ENCODE measurements around the gene PRKG1. TPM values are rescaled to one million over a fixed set of nuclear protein-coding genes. Genes with fewer than 3 reads are reported as not detected.

The PRKG1 gene
- total RNA-seq, 5 donors from 2014 or later (not counting 1 experiment from before 2014, with no cell fraction given), result 0.03 to 0.26 (median 0.19) TPM; not detected in 1

DNA sequence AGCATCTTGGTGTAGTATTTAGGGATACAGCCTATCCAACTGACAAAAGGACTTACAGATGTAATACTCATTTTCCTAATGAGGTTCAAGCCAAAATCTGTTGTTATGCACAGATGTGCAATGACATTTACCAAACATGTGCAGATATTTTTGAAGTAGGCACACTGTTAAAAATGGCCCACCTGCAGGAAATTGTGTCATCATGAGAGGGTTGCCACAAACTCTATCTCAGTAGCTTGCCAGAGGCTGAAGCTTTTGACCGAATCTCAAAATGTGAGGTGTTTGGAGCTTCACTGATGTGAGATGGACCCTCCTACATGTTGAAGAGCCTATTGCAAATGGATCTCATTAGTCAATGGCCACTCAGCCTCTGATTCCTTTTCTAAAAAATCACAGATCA is 714.8 kb downstream of the PRKG1 start:
- no peak overlapping the region for H3K27ac ChIP-seq (ENCODE audit: low read length)
- H3K9me3 Mint-ChIP-seq, result peaks cover 17 to 23% (median 18%) of the 10 kb centered on the region in 3 donors
- no peaks in the 10 kb centered on the region for H3K36me3 Mint-ChIP-seq
- ChIA-PET CTCF (no interaction called here), POLR2A (no interaction called here)
- WGBS (ENCODE audit: insufficient coverage), result no CpG with 5 or more reads among the region's 1 CpG
- peaks cover 0 to 4% of the 10 kb centered on the region in 2 donors for H3K27me3 Mint-ChIP-seq
- no peaks in the 10 kb centered on the region for H3K4me1 Mint-ChIP-seq
- no peak overlapping the region for H3K27ac Mint-ChIP-seq
- no peaks in the 10 kb centered on the region for H3K9me3 ChIP-seq
- H3K4me1 ChIP-seq (ENCODE audit: control insufficient read depth in 1 of 2, extremely low read depth in 1 of 2, insufficient read depth in 2 of 2, low read length in 2 of 2), result no peaks in the 10 kb centered on the region
- no peaks in the 10 kb centered on the region for H3K36me3 ChIP-seq (ENCODE audit: control insufficient read depth in 2 of 2, extremely low read depth in 1 of 2, insufficient read depth in 1 of 2, low read length in 1 of 2)
- H3K4me3 ChIP-seq (ENCODE audit: control insufficient read depth in 1 of 2, extremely low read depth in 1 of 2, low read length in 1 of 2), result no peak overlapping the region
- no peaks in the 10 kb centered on the region for H3K27me3 ChIP-seq (replicated peaks in 1 of 2; ENCODE audit: control insufficient read depth in 2 of 2, extremely low read depth in 1 of 2, insufficient read depth in 2 of 2, low read length in 1 of 2)
- H3K4me3 Mint-ChIP-seq, result no peak overlapping the region
- DNase-seq (no peak), ATAC-seq (replicated peaks in 1 of 4) (no peak)

DNA sequence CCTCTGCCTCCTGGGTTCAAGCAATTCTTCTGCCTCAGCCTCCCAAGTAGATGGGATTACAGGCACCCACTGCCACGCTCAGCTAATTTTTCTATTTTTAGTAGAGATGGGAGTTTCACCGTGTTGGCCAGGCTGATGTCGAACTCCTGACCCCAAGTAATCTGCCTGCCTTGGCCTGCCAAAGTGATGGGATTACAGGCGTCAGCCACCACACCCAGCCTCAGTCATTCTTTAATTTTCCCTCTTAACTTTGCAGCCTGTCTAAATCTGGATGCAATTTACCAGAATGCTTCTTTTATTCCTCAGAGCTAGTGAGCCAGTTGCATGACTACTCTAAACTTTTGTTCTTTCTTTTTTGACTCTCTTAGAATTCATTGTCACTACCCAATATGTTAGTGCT is 715.6 kb downstream of the PRKG1 start:
- H3K27me3 ChIP-seq (replicated peaks in 1 of 2; ENCODE audit: control insufficient read depth in 2 of 2, extremely low read depth in 1 of 2, insufficient read depth in 2 of 2, low read length in 1 of 2), result no peaks in the 10 kb centered on the region
- H3K4me3 ChIP-seq (ENCODE audit: control insufficient read depth in 1 of 2, extremely low read depth in 1 of 2, low read length in 1 of 2), result no peak overlapping the region
- Mint-ChIP-seq H3K27ac (no peak overlapping the region), H3K9me3 (peaks cover 18 to 24% (median 19%) of the 10 kb centered on the region in 3 donors), H3K4me1 (no peaks in the 10 kb centered on the region), H3K36me3 (no peaks in the 10 kb centered on the region), H3K27me3 (peaks cover 0 to 4% of the 10 kb centered on the region in 2 donors), H3K4me3 (no peak overlapping the region)
- no peaks in the 10 kb centered on the region for H3K9me3 ChIP-seq
- H3K4me1 ChIP-seq (ENCODE audit: control insufficient read depth in 1 of 2, extremely low read depth in 1 of 2, insufficient read depth in 2 of 2, low read length in 2 of 2), result no peaks in the 10 kb centered on the region
- ChIA-PET CTCF (no interaction called here), POLR2A (no interaction called here)
- 100% methylated on average over 2 of the region's 4 CpGs for WGBS (ENCODE audit: insufficient coverage)
- no peak for DNase-seq
- no peak for ATAC-seq (replicated peaks in 1 of 4)
- no peak overlapping the region for H3K27ac ChIP-seq (ENCODE audit: low read length)
- H3K36me3 ChIP-seq (ENCODE audit: control insufficient read depth in 2 of 2, extremely low read depth in 1 of 2, insufficient read depth in 1 of 2, low read length in 1 of 2), result no peaks in the 10 kb centered on the region

DNA sequence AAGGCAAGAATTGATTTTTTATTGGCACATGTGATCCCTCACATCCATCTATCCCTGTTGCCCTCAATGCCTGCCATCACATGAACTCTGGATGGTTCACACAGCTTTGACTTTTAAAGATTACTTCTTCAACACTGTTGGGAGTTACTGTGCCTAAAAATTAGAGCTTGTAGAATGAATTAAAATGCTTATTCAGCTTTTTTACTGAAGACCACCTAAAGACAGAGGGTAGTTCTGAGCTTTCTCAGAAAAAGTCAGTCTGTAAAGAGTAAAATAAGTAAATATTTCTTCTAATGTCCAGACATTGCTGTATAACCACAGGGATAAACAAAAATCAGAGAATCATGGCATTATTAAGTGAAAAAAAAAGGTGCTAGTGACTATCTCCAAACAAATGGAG is 718.4 kb downstream of the PRKG1 start:
- H3K4me1 ChIP-seq (ENCODE audit: control insufficient read depth in 1 of 2, extremely low read depth in 1 of 2, insufficient read depth in 2 of 2, low read length in 2 of 2), result no peaks in the 10 kb centered on the region
- Mint-ChIP-seq H3K9me3 (peaks cover 18 to 24% (median 21%) of the 10 kb centered on the region in 3 donors), H3K4me1 (no peaks in the 10 kb centered on the region), H3K36me3 (no peaks in the 10 kb centered on the region), H3K4me3 (no peak overlapping the region), H3K27me3 (peaks cover 0 to 6% of the 10 kb centered on the region in 2 donors), H3K27ac (no peak overlapping the region)
- DNase-seq (no peak), ATAC-seq (replicated peaks in 1 of 4) (no peak)
- ChIA-PET CTCF (no interaction called here), POLR2A (no interaction called here)
- H3K27ac ChIP-seq (ENCODE audit: low read length), result no peak overlapping the region
- no peaks in the 10 kb centered on the region for H3K36me3 ChIP-seq (ENCODE audit: control insufficient read depth in 2 of 2, extremely low read depth in 1 of 2, insufficient read depth in 1 of 2, low read length in 1 of 2)
- no peaks in the 10 kb centered on the region for H3K27me3 ChIP-seq (replicated peaks in 1 of 2; ENCODE audit: control insufficient read depth in 2 of 2, extremely low read depth in 1 of 2, insufficient read depth in 2 of 2, low read length in 1 of 2)
- no peaks in the 10 kb centered on the region for H3K9me3 ChIP-seq
- H3K4me3 ChIP-seq (ENCODE audit: control insufficient read depth in 1 of 2, extremely low read depth in 1 of 2, low read length in 1 of 2), result no peak overlapping the region

DNA sequence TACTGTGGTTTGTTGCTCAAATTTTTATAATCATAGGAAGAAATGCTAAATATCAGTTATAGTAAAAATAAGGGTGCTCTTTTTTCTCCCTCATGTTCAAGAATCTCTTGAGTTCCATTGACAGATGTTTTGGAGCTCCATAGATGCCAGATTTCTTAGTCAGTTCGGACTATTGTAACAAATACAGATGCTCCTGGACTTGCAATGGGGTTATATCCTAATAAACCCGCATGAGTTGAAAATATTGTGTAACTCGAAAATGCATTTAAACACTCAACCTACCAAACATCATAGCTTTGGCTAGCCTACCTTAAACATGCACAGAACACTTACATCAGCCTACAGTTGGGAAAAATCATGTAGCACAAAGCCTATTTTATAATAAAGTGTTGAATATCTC is 725.8 kb downstream of the PRKG1 start:
- Mint-ChIP-seq H3K4me1 (no peaks in the 10 kb centered on the region), H3K4me3 (no peak overlapping the region), H3K36me3 (no peaks in the 10 kb centered on the region), H3K27me3 (peaks cover 0 to 16% of the 10 kb centered on the region in 2 donors), H3K27ac (no peak overlapping the region), H3K9me3 (no peaks in the 10 kb centered on the region)
- H3K9me3 ChIP-seq, result no peaks in the 10 kb centered on the region
- no peak overlapping the region for H3K4me3 ChIP-seq (ENCODE audit: control insufficient read depth in 1 of 2, extremely low read depth in 1 of 2, low read length in 1 of 2)
- H3K36me3 ChIP-seq (ENCODE audit: control insufficient read depth in 2 of 2, extremely low read depth in 1 of 2, insufficient read depth in 1 of 2, low read length in 1 of 2), result no peaks in the 10 kb centered on the region
- DNase-seq (no peak), ATAC-seq (replicated peaks in 1 of 4) (no peak)
- POLR2A ChIA-PET, result no interaction called here
- H3K27ac ChIP-seq (ENCODE audit: low read length), result no peak overlapping the region
- no peaks in the 10 kb centered on the region for H3K4me1 ChIP-seq (ENCODE audit: control insufficient read depth in 1 of 2, extremely low read depth in 1 of 2, insufficient read depth in 2 of 2, low read length in 2 of 2)
- no CpG with 5 or more reads among the region's 3 CpGs for WGBS (ENCODE audit: insufficient coverage)
- no peaks in the 10 kb centered on the region for H3K27me3 ChIP-seq (replicated peaks in 1 of 2; ENCODE audit: control insufficient read depth in 2 of 2, extremely low read depth in 1 of 2, insufficient read depth in 2 of 2, low read length in 1 of 2)
- CTCF ChIA-PET, result no interaction called here

DNA sequence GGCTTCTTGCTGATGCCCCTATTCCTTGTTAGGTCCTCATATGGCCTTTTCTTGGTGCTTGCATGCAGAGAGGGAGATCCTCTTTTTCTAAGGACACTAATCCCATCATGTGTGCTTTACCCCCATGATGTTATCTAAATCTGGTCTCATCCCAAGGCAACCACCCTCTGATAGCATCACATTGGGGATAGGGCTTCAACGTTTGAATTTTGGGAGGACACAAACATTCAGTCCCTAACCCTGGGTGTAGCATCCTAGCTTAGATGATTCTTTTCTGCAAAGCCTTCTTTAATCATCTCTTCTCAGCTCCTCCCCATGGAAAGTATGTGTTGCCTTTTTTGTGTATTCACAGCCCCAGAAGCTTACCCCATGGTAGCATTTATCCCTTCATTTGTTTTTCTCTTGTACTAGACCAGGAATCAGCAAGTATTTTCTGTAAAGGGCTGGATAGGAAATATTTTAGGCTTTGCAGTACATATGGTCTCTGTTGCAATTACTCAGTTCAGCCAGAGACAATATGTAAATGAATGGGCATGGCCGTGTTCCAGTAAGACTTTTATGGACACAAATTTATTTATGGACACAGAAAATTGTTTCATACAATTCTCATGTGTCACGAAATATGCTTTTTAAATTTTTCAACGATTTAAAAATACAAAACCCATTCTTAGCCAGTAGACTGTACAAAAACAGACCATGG is 726.6 kb downstream of the PRKG1 start:
- H3K36me3 ChIP-seq (ENCODE audit: control insufficient read depth in 2 of 2, extremely low read depth in 1 of 2, insufficient read depth in 1 of 2, low read length in 1 of 2), result no peaks in the 10 kb centered on the region
- ChIA-PET POLR2A (no interaction called here), CTCF (no interaction called here)
- Mint-ChIP-seq H3K27ac (no peak overlapping the region), H3K27me3 (peaks cover 0 to 16% of the 10 kb centered on the region in 2 donors), H3K36me3 (no peaks in the 10 kb centered on the region), H3K9me3 (no peaks in the 10 kb centered on the region), H3K4me1 (no peaks in the 10 kb centered on the region), H3K4me3 (no peak overlapping the region)
- no peak overlapping the region for H3K4me3 ChIP-seq (ENCODE audit: control insufficient read depth in 1 of 2, extremely low read depth in 1 of 2, low read length in 1 of 2)
- no peaks in the 10 kb centered on the region for H3K9me3 ChIP-seq
- no peak overlapping the region for H3K27ac ChIP-seq (ENCODE audit: low read length)
- DNase-seq (no peak), ATAC-seq (replicated peaks in 1 of 4) (no peak)
- H3K4me1 ChIP-seq (ENCODE audit: control insufficient read depth in 1 of 2, extremely low read depth in 1 of 2, insufficient read depth in 2 of 2, low read length in 2 of 2), result no peaks in the 10 kb centered on the region
- WGBS (ENCODE audit: insufficient coverage), result no CpG with 5 or more reads among the region's 4 CpGs
- no peaks in the 10 kb centered on the region for H3K27me3 ChIP-seq (replicated peaks in 1 of 2; ENCODE audit: control insufficient read depth in 2 of 2, extremely low read depth in 1 of 2, insufficient read depth in 2 of 2, low read length in 1 of 2)

DNA sequence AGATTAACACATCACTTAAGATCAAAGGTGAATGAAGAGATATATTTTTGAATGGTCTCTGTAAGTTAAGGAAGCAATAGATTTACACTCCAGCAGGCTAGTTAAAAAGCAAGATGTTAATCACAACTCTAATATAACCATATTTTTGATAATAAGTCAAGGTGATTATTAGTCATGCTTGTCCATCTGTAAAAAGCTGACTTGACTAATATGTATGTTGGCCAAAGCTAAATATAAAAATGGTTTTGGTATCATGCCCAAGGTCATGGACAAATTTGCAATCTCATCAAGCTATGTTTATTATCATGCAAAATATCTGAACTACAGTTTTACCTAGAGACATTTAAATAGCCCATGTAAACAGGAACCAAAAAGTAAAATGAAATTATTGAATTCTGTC is 727.7 kb downstream of the PRKG1 start:
- no peaks in the 10 kb centered on the region for H3K9me3 Mint-ChIP-seq
- Histone ChIP-seq H3K36me3 (ENCODE audit: control insufficient read depth in 2 of 2, extremely low read depth in 1 of 2, insufficient read depth in 1 of 2, low read length in 1 of 2) (no peaks in the 10 kb centered on the region), H3K4me1 (ENCODE audit: control insufficient read depth in 1 of 2, extremely low read depth in 1 of 2, insufficient read depth in 2 of 2, low read length in 2 of 2) (no peaks in the 10 kb centered on the region), H3K27me3 (replicated peaks in 1 of 2; ENCODE audit: control insufficient read depth in 2 of 2, extremely low read depth in 1 of 2, insufficient read depth in 2 of 2, low read length in 1 of 2) (no peaks in the 10 kb centered on the region), H3K4me3 (ENCODE audit: control insufficient read depth in 1 of 2, extremely low read depth in 1 of 2, low read length in 1 of 2) (no peak overlapping the region), H3K9me3 (no peaks in the 10 kb centered on the region), H3K27ac (ENCODE audit: low read length) (no peak overlapping the region)
- POLR2A ChIA-PET, result no interaction called here
- H3K27ac Mint-ChIP-seq, result no peak overlapping the region
- no peaks in the 10 kb centered on the region for H3K36me3 Mint-ChIP-seq
- no peak for ATAC-seq (replicated peaks in 1 of 4)
- peaks cover 0 to 20% of the 10 kb centered on the region in 2 donors for H3K27me3 Mint-ChIP-seq
- no peaks in the 10 kb centered on the region for H3K4me1 Mint-ChIP-seq
- H3K4me3 Mint-ChIP-seq, result no peak overlapping the region
- CTCF ChIA-PET, result no interaction called here
- DNase-seq, result no peak

DNA sequence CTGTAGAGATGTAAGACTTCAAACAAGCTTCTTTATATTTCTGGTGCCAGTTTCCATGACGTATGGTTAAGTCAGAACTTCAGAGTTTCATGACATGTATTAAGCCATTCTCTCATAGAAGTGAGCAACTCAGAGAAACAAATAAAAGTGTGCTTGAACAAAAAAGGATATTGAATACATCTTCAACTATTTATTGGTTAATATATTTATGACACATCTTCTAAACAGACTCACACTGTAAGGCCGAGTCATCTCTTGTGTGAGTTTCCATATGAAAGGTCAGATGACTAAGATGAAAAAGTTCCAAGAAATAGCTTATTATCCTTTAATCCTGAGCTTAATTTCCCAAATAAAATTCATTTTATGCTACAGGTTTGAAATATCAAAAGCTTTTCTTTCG is 730.6 kb downstream of the PRKG1 start:
- no peaks in the 10 kb centered on the region for H3K9me3 Mint-ChIP-seq
- ATAC-seq (replicated peaks in 1 of 4), result no peak

More for the DNA sequence above, 730.6 kb downstream of the PRKG1 start:
- POLR2A ChIA-PET, result no interaction called here
- CTCF ChIA-PET, result no interaction called here
- H3K4me1 ChIP-seq (ENCODE audit: control insufficient read depth in 1 of 2, extremely low read depth in 1 of 2, insufficient read depth in 2 of 2, low read length in 2 of 2), result no peaks in the 10 kb centered on the region
- no peak for DNase-seq
- no peaks in the 10 kb centered on the region for H3K36me3 Mint-ChIP-seq
- no peaks in the 10 kb centered on the region for H3K36me3 ChIP-seq (ENCODE audit: control insufficient read depth in 2 of 2, extremely low read depth in 1 of 2, insufficient read depth in 1 of 2, low read length in 1 of 2)
- H3K27ac ChIP-seq (ENCODE audit: low read length), result no peak overlapping the region
- H3K27me3 Mint-ChIP-seq, result peaks cover 0 to 9% of the 10 kb centered on the region in 2 donors
- H3K4me1 Mint-ChIP-seq, result no peaks in the 10 kb centered on the region
- no peak overlapping the region for H3K4me3 ChIP-seq (ENCODE audit: control insufficient read depth in 1 of 2, extremely low read depth in 1 of 2, low read length in 1 of 2)
- no peak overlapping the region for H3K4me3 Mint-ChIP-seq
- H3K9me3 ChIP-seq, result no peaks in the 10 kb centered on the region
- no CpG with 5 or more reads among the region's 3 CpGs for WGBS (ENCODE audit: insufficient coverage)
- H3K27ac Mint-ChIP-seq, result no peak overlapping the region
- H3K27me3 ChIP-seq (replicated peaks in 1 of 2; ENCODE audit: control insufficient read depth in 2 of 2, extremely low read depth in 1 of 2, insufficient read depth in 2 of 2, low read length in 1 of 2), result peaks cover 0 to 3% of the 10 kb centered on the region in 2 experiments
